SK-N-MC (cell line): ENCODE data around the gene RTN4R.

ENCODE experiments used
- DNase-seq: peaks from one replicate; pipeline ENCODE4 v3.0.0-alpha.2; 2011; ENCODE audit warnings: low read depth, low spot score
- H3K27ac ChIP-seq: fragments of 200-600 bp; sonication (generic); 2 replicates; pipeline ENCODE4 v1.5.1; 2016; ENCODE audit warnings: mixed run types
- H3K36me3 ChIP-seq: fragments of 200-600 bp; sonication (generic); 2 replicates; pipeline ENCODE4 v1.6.1; 2017; ENCODE audit warnings: antibody characterized with exemption, low read length, mixed read lengths; ENCODE audit not compliant: insufficient read depth
- H3K4me3 ChIP-seq: fragments of 200-600 bp; sonication (generic); 2 replicates; pipeline ENCODE4 v1.5.1; 2016
- H3K9ac ChIP-seq: fragments of 200-600 bp; sonication (generic); 2 replicates; pipeline ENCODE4 v1.8.0; 2017; ENCODE audit warnings: mixed run types, mixed read lengths; ENCODE audit not compliant: insufficient read length
- H3K9me3 ChIP-seq: fragments of 200-600 bp; sonication (generic); 2 replicates; pipeline ENCODE4 v1.6.1; 2017; ENCODE audit warnings: low read depth, mild to moderate bottlenecking, antibody characterized with exemption, low read length, moderate library complexity, mixed read lengths
- EZH2 ChIP-seq: fragments of 200-600 bp; sonication (generic); IDR thresholded peaks from one replicate; pipeline ENCODE4 v1.6.1; 2017; ENCODE audit warnings: antibody characterized with exemption
- FOXP2 ChIP-seq: optimal IDR thresholded peaks from 2 replicates; pipeline ENCODE3; 2011; ENCODE audit warnings: mild to moderate bottlenecking, moderate library complexity; ENCODE audit not compliant: insufficient read depth; ENCODE audit errors: extremely low read length, control extremely low read depth
- POLR2AphosphoS5 ChIP-seq: IDR thresholded peaks from 2 replicates; pipeline ENCODE4 v1.6.1; 2012; ENCODE audit warnings: mild to moderate bottlenecking, low read depth, low read length, borderline replicate concordance

RTN4R gene

DNA sequence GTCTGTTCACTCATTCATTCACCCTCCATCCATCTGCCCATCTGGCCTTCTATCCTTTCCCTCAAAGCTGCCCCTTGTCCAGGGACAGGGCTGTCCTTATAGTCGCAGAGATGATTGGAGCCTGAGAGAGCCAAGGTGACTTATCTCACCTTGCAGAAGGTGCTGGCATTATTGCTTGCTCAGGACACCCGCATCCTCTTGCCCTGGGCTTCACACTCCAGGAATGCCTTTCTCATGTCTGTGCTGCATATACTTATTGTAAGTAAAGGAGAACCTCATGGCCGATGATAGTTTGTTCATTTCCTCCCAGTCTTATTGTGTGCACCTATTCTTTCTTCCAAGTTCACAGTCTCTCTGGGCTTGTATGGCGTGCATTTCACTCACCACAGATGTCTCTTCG lies 68.2 kb downstream of the RTN4R start:
- DNase-seq: no peak
- H3K27ac ChIP-seq: no peak overlapping the region
- no peak for TF ChIP-seq FOXP2
- no peak for TF ChIP-seq EZH2
- TF ChIP-seq POLR2AphosphoS5: no peak
- H3K4me3 ChIP-seq: no peak overlapping the region; the same call in 1 of the 2 replicates
- H3K36me3 ChIP-seq: no peaks in the 10 kb centered on the region
- H3K9ac ChIP-seq: no peak overlapping the region
- H3K9me3 ChIP-seq: no peaks in the 10 kb centered on the region

GRCh38 chr22:20199413-20199842 lies 68.7 kb downstream of the RTN4R start:
- Histone ChIP-seq H3K36me3 (no peaks in the 10 kb centered on the region), H3K9me3 (no peaks in the 10 kb centered on the region), H3K27ac (no peak overlapping the region), H3K9ac (no peak overlapping the region), H3K4me3 (no peak overlapping the region)
- DNase-seq: no peak
- TF ChIP-seq EZH2 (no peak), POLR2AphosphoS5 (no peak), FOXP2 (no peak)

- H3K9ac ChIP-seq: no peak overlapping the region
- peak overlapping the region; percentile 38; the same call in 1 of the 2 replicates for H3K4me3 ChIP-seq
- TF ChIP-seq FOXP2 (no peak), POLR2AphosphoS5 (no peak), EZH2 (no peak)
- no peaks in the 10 kb centered on the region for H3K9me3 ChIP-seq
- no peak overlapping the region for H3K27ac ChIP-seq
- DNase-seq: no peak
- no peaks in the 10 kb centered on the region for H3K36me3 ChIP-seq
Observed at GRCh38 chr22:20198557-20199319, 69.4 kb downstream of the RTN4R start.

GRCh38 chr22:20197407-20198030 lies 70.6 kb downstream of the RTN4R start:
- Histone ChIP-seq H3K9ac (no peak overlapping the region), H3K4me3 (no peak overlapping the region), H3K9me3 (no peaks in the 10 kb centered on the region), H3K27ac (no peak overlapping the region), H3K36me3 (no peaks in the 10 kb centered on the region)
- TF ChIP-seq FOXP2: no peak
- TF ChIP-seq EZH2: no peak
- TF ChIP-seq POLR2AphosphoS5: no peak
- no peak for DNase-seq

DNA sequence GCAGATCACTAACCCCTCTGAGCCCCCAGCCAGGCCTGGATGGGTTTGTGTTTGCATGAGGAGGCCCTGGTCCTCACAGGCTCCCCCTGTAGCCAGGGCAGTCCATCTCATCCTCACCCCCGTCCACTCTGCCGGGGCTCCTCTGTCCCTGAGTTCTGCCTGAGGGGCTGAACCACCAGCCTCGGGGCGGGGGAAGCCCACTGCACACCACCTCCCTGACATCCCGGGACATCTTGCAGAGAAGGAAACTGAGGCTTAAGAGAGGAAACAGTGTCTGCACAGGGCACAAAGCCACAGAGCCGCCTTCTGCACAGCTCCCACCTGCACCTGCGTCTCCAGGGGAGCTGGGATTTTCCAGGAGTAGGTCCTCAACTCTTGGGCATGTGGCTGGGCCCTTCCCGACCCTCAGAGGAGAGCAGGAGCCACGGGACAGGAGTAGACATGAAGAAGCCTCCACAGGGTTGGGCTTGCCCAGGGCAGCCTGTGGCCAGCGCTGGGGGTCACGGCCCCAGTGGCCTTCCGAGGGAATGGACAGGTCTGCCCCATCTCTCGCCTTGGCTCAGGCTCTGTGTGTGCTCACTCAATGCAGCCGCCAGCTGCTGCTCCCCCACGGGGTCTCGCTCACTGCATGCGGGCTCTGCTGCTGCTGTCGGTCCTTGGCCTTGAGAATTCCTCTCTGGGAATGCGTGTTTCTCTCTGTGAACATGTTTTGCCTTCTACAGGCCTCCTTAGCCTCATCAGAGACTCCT lies 71.8 kb downstream of the RTN4R start:
- DNase-seq: no peak
- Histone ChIP-seq H3K36me3 (no peaks in the 10 kb centered on the region), H3K9ac (no peak overlapping the region)

GRCh38 chr22:20194681-20195593 lies 73.2 kb downstream of the RTN4R start:
- TF ChIP-seq EZH2 (no peak), FOXP2 (no peak), POLR2AphosphoS5 (no peak)
- Histone ChIP-seq H3K27ac (no peak overlapping the region), H3K9me3 (no peaks in the 10 kb centered on the region), H3K4me3 (no peak overlapping the region), H3K9ac (no peak overlapping the region), H3K36me3 (no peaks in the 10 kb centered on the region)
- DNase-seq: no peak

More for the DNA sequence above, 71.8 kb downstream of the RTN4R start:
- H3K27ac ChIP-seq: no peak overlapping the region
- TF ChIP-seq FOXP2 (no peak), EZH2 (no peak), POLR2AphosphoS5 (no peak)
- H3K9me3 ChIP-seq: no peaks in the 10 kb centered on the region
- H3K4me3 ChIP-seq: no peak overlapping the region

- TF ChIP-seq EZH2 (no peak), FOXP2 (no peak), POLR2AphosphoS5 (no peak)
Observed at GRCh38 chr22:20193761-20194494, 74.2 kb downstream of the RTN4R start.

More at GRCh38 chr22:20193761-20194494, 74.2 kb downstream of the RTN4R start:
- DNase-seq: no peak
- Histone ChIP-seq H3K9me3 (no peaks in the 10 kb centered on the region), H3K27ac (no peak overlapping the region), H3K9ac (no peak overlapping the region), H3K4me3 (no peak overlapping the region), H3K36me3 (no peaks in the 10 kb centered on the region)
